Astrocyte (in vitro differentiated cells and primary cell): Measurements from ENCODE around the gene SH3BGRL2.

Experiments
- EZH2 ChIP-seq: IDR thresholded peaks from 2 replicates; pipeline ENCODE4 v1.6.1; 2012; ENCODE audit warnings: mild to moderate bottlenecking, low read length, inconsistent platforms; ENCODE audit not compliant: insufficient read depth
- TF ChIP-seq, protein P1 (sequence below): IDR thresholded peaks from 2 replicates; pipeline ENCODE4 v1.5.1; 2011; ENCODE audit warnings: low read depth, mild to moderate bottlenecking, inconsistent platforms, low read length, moderate library complexity; ENCODE audit not compliant: insufficient read depth

DNA sequence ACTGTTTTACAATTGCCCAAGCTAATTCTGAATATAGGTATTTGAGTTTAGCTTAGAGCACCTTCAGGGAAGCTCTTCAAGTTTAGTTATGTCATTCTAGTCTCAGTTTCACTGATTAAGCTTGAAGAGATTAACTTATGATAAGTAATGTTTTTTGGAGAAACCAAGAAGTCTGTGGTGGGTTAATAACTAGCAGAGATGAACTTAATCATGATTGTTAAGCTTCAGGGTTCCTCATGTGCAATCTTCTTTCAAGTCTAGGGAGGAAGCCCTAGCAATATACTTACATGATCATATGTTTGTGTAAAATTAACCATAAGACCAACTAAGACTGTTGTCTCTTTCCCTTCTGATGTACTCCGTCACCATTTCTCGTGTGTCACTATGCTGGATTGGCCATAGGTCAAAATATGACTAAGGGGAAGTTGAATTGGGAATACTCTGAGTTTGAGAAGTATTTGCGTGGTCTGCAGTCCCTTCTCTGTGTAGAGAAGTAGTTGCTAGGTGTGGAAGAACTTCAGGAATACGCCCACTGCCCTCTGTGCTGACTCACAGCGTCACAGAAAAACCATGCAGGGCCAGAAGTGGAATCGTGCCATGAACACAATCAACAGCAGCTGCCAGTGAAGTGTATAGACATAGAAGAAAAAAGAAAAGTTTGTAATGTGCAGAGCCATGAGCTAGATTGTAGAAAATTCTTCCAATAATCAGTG, 88.3 kb downstream of the SH3BGRL2 start:
- TF ChIP-seq EZH2, result no peak
- TF ChIP-seq, protein P1, sequence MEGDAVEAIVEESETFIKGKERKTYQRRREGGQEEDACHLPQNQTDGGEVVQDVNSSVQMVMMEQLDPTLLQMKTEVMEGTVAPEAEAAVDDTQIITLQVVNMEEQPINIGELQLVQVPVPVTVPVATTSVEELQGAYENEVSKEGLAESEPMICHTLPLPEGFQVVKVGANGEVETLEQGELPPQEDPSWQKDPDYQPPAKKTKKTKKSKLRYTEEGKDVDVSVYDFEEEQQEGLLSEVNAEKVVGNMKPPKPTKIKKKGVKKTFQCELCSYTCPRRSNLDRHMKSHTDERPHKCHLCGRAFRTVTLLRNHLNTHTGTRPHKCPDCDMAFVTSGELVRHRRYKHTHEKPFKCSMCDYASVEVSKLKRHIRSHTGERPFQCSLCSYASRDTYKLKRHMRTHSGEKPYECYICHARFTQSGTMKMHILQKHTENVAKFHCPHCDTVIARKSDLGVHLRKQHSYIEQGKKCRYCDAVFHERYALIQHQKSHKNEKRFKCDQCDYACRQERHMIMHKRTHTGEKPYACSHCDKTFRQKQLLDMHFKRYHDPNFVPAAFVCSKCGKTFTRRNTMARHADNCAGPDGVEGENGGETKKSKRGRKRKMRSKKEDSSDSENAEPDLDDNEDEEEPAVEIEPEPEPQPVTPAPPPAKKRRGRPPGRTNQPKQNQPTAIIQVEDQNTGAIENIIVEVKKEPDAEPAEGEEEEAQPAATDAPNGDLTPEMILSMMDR, result no peak
